ENCODE measurements around the gene HOXC6. TPM values are rescaled to one million over a fixed set of nuclear protein-coding genes. Genes with fewer than 3 reads are reported as not detected.

Gene HOXC6
- total RNA-seq, 1 donor from 2014 or later: 1.4 TPM

DNA sequence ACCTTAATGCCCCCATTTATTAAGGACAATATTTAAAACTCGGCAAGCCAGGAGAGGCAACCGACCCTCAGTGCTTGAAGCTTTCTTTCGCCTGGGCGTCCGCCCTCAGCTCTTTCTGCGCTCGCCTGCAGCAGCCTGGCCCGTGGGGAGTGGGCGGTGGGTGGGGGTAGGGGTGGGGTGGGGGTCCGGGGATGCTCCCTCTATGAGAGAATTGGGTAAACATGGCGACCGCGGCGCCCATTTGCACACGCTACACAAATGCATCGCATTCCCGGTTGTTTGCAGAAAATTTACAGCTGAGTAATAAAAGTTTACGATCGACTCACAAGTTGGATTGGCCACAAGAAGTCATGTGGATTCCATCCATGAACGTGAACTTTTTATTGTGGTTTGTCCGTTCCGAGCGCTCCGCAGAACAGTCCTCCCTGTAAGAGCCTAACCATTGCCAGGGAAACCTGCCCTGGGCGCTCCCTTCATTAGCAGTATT is 11.7 kb upstream of the HOXC6 start:
- ATAC-seq (no peak), DNase-seq (no peak)
- Histone ChIP-seq H3K27ac (no peak overlapping the region), H3K9me3 (no peaks in the 10 kb centered on the region), H3K27me3 (peaks cover 95% of the 10 kb centered on the region), H3K4me1 (peaks cover 5% of the 10 kb centered on the region), H3K36me3 (no peaks in the 10 kb centered on the region), H3K4me3 (peak overlapping the region; percentile 48)
- intact Hi-C loops (cut with DNase I): no loop called here
- TF ChIP-seq, protein P1, sequence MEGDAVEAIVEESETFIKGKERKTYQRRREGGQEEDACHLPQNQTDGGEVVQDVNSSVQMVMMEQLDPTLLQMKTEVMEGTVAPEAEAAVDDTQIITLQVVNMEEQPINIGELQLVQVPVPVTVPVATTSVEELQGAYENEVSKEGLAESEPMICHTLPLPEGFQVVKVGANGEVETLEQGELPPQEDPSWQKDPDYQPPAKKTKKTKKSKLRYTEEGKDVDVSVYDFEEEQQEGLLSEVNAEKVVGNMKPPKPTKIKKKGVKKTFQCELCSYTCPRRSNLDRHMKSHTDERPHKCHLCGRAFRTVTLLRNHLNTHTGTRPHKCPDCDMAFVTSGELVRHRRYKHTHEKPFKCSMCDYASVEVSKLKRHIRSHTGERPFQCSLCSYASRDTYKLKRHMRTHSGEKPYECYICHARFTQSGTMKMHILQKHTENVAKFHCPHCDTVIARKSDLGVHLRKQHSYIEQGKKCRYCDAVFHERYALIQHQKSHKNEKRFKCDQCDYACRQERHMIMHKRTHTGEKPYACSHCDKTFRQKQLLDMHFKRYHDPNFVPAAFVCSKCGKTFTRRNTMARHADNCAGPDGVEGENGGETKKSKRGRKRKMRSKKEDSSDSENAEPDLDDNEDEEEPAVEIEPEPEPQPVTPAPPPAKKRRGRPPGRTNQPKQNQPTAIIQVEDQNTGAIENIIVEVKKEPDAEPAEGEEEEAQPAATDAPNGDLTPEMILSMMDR (IDR thresholded peaks at IDR 0.05): no peak

DNA sequence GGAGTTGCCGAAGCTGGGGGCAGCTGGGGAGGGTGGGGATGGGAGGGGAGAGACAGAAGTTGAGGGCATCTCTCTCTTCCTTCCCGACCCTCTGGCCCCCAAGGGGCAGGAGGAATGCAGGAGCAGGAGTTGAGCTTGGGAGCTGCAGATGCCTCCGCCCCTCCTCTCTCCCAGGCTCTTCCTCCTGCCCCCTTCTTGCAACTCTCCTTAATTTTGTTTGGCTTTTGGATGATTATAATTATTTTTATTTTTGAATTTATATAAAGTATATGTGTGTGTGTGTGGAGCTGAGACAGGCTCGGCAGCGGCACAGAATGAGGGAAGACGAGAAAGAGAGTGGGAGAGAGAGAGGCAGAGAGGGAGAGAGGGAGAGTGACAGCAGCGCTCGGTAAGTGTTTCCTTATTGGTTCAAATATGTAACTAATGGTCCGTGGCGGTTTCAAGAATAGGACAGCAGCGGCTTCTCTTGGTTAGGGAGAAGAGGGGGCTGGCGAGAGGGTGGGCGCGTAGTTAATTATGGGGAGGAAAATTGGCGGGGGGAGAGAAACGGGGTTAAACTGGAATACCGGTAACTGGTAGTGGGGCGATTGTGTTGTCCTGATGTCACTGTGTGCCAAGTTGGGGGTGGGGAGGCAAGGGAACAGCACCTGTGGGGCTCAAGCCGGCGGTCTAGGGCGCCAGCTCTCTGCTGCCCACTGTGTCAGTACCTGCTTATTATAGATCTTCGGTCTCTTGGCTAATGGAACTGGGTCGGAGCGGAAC is 11.0 kb upstream of the HOXC6 start:
- intact Hi-C loops (cut with DNase I): no loop called here
- TF ChIP-seq, protein P1 (IDR thresholded peaks at IDR 0.05): no peak
- no peak for DNase-seq
- Histone ChIP-seq H3K4me3 (peak overlapping the region; percentile 48), H3K9me3 (no peaks in the 10 kb centered on the region), H3K4me1 (peaks cover 5% of the 10 kb centered on the region), H3K27me3 (peaks cover 94% of the 10 kb centered on the region), H3K27ac (no peak overlapping the region), H3K36me3 (no peaks in the 10 kb centered on the region)
- ATAC-seq: no peak

DNA sequence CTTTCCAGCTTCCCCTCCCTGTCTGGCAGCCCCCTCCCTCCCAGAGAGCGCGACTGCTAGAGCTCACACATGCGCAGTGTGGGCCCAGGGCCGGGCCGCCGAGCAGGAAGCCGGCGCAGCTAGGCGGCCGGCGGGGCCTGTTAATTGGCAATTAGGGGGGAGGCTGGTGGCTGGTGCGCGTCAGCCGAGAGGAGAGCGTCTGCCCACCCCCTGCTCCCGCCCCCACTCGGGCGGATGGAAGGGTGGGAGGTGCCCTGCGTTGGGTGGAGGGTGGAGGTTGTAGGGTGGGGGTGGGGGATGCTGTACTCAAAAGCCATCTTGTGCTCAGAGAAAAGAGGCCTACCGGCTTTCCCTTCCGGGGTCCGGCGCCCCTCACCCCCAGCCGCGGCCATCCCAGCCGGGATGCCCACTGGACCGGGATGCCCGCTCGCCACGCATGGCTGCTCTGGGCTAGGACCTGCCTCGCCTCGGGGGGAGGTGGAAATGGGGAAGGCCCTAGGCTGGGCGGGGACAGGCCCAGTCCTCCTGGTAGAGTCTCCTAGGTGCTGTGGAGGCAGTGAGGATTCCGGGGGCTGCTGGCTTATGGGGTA is 10.3 kb upstream of the HOXC6 start:
- intact Hi-C loops (cut with DNase I): no loop called here
- Histone ChIP-seq H3K36me3 (no peaks in the 10 kb centered on the region), H3K27me3 (peaks cover 94% of the 10 kb centered on the region), H3K4me3 (peak overlapping the region; percentile 48), H3K9me3 (no peaks in the 10 kb centered on the region), H3K27ac (peak overlapping the region; percentile 68), H3K4me1 (peaks cover 5% of the 10 kb centered on the region)
- peak; percentile 84 for DNase-seq
- peak; percentile 78 for ATAC-seq
- TF ChIP-seq, protein P1 (IDR thresholded peaks at IDR 0.05): no peak

DNA sequence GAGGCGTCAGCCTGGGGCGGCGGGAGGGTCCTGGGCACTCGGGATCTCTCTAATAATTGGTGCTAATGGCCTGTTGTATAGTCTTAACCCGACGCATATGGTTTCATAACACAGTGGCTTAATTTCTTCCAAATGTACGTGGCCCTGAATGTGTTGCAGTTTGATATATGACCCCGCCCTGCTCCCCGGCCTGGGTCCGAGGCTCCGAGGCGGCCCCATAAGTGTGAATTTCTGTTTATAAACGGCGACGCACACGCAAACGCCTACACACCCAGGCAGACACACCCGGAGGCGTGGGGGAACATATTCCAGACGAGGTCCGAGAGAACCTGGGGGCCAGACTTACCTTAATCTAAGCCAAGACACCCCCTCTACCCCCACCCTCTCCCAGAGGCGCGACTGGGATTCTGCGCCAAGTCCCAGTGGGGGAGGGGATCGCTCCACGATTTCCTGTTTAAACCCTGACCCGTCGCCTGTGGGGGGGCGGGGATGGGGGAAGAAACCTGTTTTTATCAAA is 9.7 kb upstream of the HOXC6 start:
- ATAC-seq: no peak
- peak overlapping the region; percentile 68 for H3K27ac ChIP-seq
- intact Hi-C loops (cut with DNase I): no loop called here
- DNase-seq: no peak
- peaks cover 5% of the 10 kb centered on the region for H3K4me1 ChIP-seq
- peak overlapping the region; percentile 48 for H3K4me3 ChIP-seq
- no peaks in the 10 kb centered on the region for H3K9me3 ChIP-seq
- H3K36me3 ChIP-seq: no peaks in the 10 kb centered on the region
- TF ChIP-seq, protein P1 (IDR thresholded peaks at IDR 0.05): no peak
- peaks cover 94% of the 10 kb centered on the region for H3K27me3 ChIP-seq

DNA sequence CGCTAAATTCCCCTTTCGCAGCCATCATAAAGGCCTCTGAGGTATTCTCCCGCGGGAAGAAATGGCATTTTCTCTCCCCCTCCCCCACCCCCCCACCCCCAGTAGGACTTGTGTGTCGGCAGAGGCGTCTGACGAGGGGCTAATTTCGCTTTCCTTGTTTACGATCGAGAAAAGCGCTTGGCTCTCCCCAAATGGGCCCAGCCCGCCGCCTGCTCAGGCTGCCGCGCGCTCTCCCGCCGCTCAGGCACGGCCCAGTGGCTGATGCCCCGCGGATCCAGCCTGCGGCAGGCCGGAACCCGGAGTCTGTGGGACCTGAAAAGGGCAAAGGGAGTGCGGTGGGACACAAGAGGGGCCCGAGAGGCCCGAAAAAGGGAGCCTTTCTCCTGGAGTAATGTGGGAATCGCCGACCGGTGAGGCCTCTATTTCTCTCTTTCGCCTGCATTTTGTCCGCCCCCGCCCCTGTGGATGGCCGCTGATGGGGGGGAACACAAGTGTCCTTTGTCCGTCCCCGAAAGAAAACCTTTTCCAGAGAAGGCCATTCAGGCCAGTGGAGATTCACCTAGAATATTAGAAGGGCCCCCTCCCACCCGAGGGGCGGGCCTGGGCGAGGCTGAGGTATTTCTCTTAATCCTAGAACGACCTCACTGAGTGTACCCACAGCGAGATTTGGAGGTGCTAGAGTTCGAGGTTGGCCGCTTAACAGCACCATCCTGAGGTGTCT is 9.0 kb upstream of the HOXC6 start:
- TF ChIP-seq, protein P1 (IDR thresholded peaks at IDR 0.05): no peak
- peak overlapping the region; percentile 65 for H3K27ac ChIP-seq

More for the DNA sequence above, 9.0 kb upstream of the HOXC6 start:
- DNase-seq (no peak), ATAC-seq (no peak)
- intact Hi-C loops (cut with DNase I): no loop called here
- H3K9me3 ChIP-seq: no peaks in the 10 kb centered on the region
- peaks cover 96% of the 10 kb centered on the region for H3K27me3 ChIP-seq
- peaks cover 5% of the 10 kb centered on the region for H3K4me1 ChIP-seq
- no peaks in the 10 kb centered on the region for H3K36me3 ChIP-seq
- peak overlapping the region; percentile 48 for H3K4me3 ChIP-seq

All from upper lobe of right lung (tissue), 1 donor.